ENCODE measurements around the gene ZNRF3. TPM values are rescaled to one million over a fixed set of nuclear protein-coding genes. Genes with fewer than 3 reads are reported as not detected.

ZNRF3 gene
- total and polyA plus RNA-seq, 2 experiments from 2014 or later: 0.56 to 3.9 TPM

- Histone ChIP-seq H3K27ac (no peak overlapping the region), H3K4me3 (no peak overlapping the region)
- in situ Hi-C loops (cut with MboI): no loop called here
Measured at GRCh38 chr22:29014293-29014692, 130.9 kb downstream of the ZNRF3 start.

DNA sequence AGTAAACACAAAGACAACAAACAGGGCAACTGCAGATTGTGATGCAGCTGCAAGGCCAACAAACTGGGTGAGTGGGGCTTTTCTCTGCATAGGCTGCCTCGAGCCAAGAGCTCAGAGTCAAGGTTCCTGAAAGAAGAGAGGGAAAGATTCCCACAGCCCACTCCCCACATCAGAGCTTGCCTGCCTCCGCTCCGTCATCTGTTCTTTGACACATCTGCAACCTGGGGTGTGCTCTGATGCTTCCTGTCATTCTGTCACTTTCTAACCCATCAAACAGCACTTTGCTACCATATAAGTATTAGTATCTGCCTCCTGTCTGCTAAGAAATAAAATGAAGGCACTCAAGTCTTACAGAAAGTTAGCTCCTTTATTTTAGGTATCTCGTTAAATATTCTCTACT lies 131.4 kb downstream of the ZNRF3 start:
- no peak for DNase-seq
- no peaks in the 10 kb centered on the region for H3K9me2 ChIP-seq (ENCODE audit: insufficient read depth)
- no peaks in the 10 kb centered on the region for H3K4me1 ChIP-seq (ENCODE audit: insufficient read depth)
- no peaks in the 10 kb centered on the region for H3K79me2 ChIP-seq (ENCODE audit: insufficient read depth)
- 99 to 100% methylated on average over 4 of the region's 4 CpGs for WGBS, 2 experiments (ENCODE audit: low coverage in 1 of 2, low lambda C conversion rate in 2 of 2, missing lambda C conversion rate in 2 of 2)
- in situ Hi-C loops (cut with MboI): no loop called here
- H3K9ac ChIP-seq: no peak overlapping the region
- H4K20me1 ChIP-seq (ENCODE audit: insufficient read depth): no peaks in the 10 kb centered on the region
- no peaks in the 10 kb centered on the region for H3K36me3 ChIP-seq (ENCODE audit: low read depth)
- no peaks in the 10 kb centered on the region for H3F3A ChIP-seq (ENCODE audit: insufficient read depth)
- H3K4me3 ChIP-seq: no peak overlapping the region
- no peak for TF ChIP-seq EZH2 (IDR thresholded peaks at IDR 0.05; ENCODE audit: insufficient read depth, poor library complexity, severe bottlenecking)
- TF ChIP-seq EZH2phosphoT487 (IDR thresholded peaks at IDR 0.05; ENCODE audit: insufficient read depth, low read depth): no peak
- H3K27me3 ChIP-seq (replicated peaks; ENCODE audit: insufficient read depth): no peaks in the 10 kb centered on the region
- H3K4me2 ChIP-seq (ENCODE audit: unreplicated experiment): no peak overlapping the region
- H3K9me3 ChIP-seq (ENCODE audit: low read depth): no peaks in the 10 kb centered on the region
- H2AFZ ChIP-seq: no peak overlapping the region
- H3K27ac ChIP-seq: no peak overlapping the region

More at GRCh38 chr22:29014293-29014692, 130.9 kb downstream of the ZNRF3 start:
- no peaks in the 10 kb centered on the region for H3F3A ChIP-seq (ENCODE audit: insufficient read depth)
- no peaks in the 10 kb centered on the region for H3K27me3 ChIP-seq (replicated peaks; ENCODE audit: insufficient read depth)
- no peaks in the 10 kb centered on the region for H3K9me3 ChIP-seq (ENCODE audit: low read depth)
- WGBS, 2 experiments (ENCODE audit: low coverage in 1 of 2, low lambda C conversion rate in 2 of 2, missing lambda C conversion rate in 2 of 2): 95 to 100% methylated on average over 4 of the region's 4 CpGs
- H3K36me3 ChIP-seq (ENCODE audit: low read depth): no peaks in the 10 kb centered on the region
- no peak overlapping the region for H2AFZ ChIP-seq
- H3K9me2 ChIP-seq (ENCODE audit: insufficient read depth): no peaks in the 10 kb centered on the region
- DNase-seq: no peak
- no peaks in the 10 kb centered on the region for H3K79me2 ChIP-seq (ENCODE audit: insufficient read depth)
- no peaks in the 10 kb centered on the region for H3K4me1 ChIP-seq (ENCODE audit: insufficient read depth)
- no peaks in the 10 kb centered on the region for H4K20me1 ChIP-seq (ENCODE audit: insufficient read depth)
- TF ChIP-seq EZH2phosphoT487 (IDR thresholded peaks at IDR 0.05; ENCODE audit: insufficient read depth, low read depth): no peak
- no peak for TF ChIP-seq EZH2 (IDR thresholded peaks at IDR 0.05; ENCODE audit: insufficient read depth, poor library complexity, severe bottlenecking)
- H3K4me2 ChIP-seq (ENCODE audit: unreplicated experiment): no peak overlapping the region
- no peak overlapping the region for H3K9ac ChIP-seq

DNA sequence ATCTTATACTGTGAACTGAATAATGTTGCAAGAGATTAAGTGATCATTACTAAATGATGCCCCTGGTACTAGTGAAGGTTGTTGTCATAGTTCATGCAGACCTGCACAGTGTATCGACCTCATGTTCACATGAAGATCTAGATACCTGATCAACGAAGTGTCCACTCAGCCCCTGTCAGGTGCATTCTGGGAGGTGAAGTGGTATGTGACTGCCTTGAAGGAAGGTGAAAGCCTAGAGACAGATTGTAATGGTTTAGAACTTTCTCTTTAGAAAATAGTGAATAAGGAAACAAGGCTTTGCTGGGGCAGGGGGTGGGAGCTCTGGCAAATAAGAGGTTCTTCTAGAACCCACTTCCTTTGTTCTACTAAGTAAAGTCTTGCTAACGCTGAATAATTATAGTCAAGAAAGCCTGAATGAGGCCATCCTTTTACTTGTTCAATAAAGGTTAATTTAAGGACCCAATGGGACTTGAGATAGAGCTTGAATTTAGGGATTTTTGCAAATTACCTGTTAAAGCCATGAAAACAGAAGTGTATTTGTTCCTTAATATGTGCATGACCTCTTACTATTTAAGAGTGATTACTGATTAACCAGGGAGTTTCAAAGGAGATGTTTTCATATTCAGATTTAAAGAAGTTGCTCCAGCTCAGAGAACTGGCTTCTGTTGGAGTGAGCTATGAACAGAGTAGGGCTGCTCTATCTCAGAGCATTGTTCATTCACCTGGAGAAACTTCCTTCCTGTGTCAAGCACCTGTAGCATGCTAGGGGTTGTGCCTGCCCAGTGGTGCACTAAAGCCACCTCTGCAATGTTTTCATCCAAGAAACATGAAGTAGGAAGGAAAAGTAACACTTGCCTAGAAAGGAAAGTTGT lies 132.9 kb downstream of the ZNRF3 start:
- no peaks in the 10 kb centered on the region for H3K27me3 ChIP-seq (replicated peaks; ENCODE audit: insufficient read depth)
- H3K4me3 ChIP-seq: no peak overlapping the region
- no peaks in the 10 kb centered on the region for H3K9me2 ChIP-seq (ENCODE audit: insufficient read depth)
- 96 to 97% methylated on average over 3 of the region's 3 CpGs for WGBS, 2 experiments (ENCODE audit: low coverage in 1 of 2, low lambda C conversion rate in 2 of 2, missing lambda C conversion rate in 2 of 2)
- no peaks in the 10 kb centered on the region for H3F3A ChIP-seq (ENCODE audit: insufficient read depth)
- no peaks in the 10 kb centered on the region for H3K79me2 ChIP-seq (ENCODE audit: insufficient read depth)
- DNase-seq: no peak
- no peak overlapping the region for H3K27ac ChIP-seq
- H2AFZ ChIP-seq: no peak overlapping the region
- TF ChIP-seq EZH2 (IDR thresholded peaks at IDR 0.05; ENCODE audit: insufficient read depth, poor library complexity, severe bottlenecking): no peak
- TF ChIP-seq EZH2phosphoT487 (IDR thresholded peaks at IDR 0.05; ENCODE audit: insufficient read depth, low read depth): no peak
- H3K36me3 ChIP-seq (ENCODE audit: low read depth): no peaks in the 10 kb centered on the region
- H4K20me1 ChIP-seq (ENCODE audit: insufficient read depth): no peaks in the 10 kb centered on the region
- no peaks in the 10 kb centered on the region for H3K4me1 ChIP-seq (ENCODE audit: insufficient read depth)
- no peaks in the 10 kb centered on the region for H3K9me3 ChIP-seq (ENCODE audit: low read depth)
- H3K4me2 ChIP-seq (ENCODE audit: unreplicated experiment): no peak overlapping the region
- in situ Hi-C loops (cut with MboI): no loop called here
- H3K9ac ChIP-seq: no peak overlapping the region

- H3K79me2 ChIP-seq (ENCODE audit: insufficient read depth): no peaks in the 10 kb centered on the region
- DNase-seq: no peak
- H4K20me1 ChIP-seq (ENCODE audit: insufficient read depth): no peaks in the 10 kb centered on the region
- no peak overlapping the region for H3K4me3 ChIP-seq
- no peak for TF ChIP-seq EZH2 (IDR thresholded peaks at IDR 0.05; ENCODE audit: insufficient read depth, poor library complexity, severe bottlenecking)
- no peak for TF ChIP-seq EZH2phosphoT487 (IDR thresholded peaks at IDR 0.05; ENCODE audit: insufficient read depth, low read depth)
- no peaks in the 10 kb centered on the region for H3K36me3 ChIP-seq (ENCODE audit: low read depth)
- no peaks in the 10 kb centered on the region for H3K27me3 ChIP-seq (replicated peaks; ENCODE audit: insufficient read depth)
- in situ Hi-C loops (cut with MboI): no loop called here
- no peaks in the 10 kb centered on the region for H3K9me2 ChIP-seq (ENCODE audit: insufficient read depth)
- H3K4me1 ChIP-seq (ENCODE audit: insufficient read depth): no peaks in the 10 kb centered on the region
- no peak overlapping the region for H2AFZ ChIP-seq
- 94 to 95% methylated on average over 4 of the region's 4 CpGs for WGBS, 2 experiments (ENCODE audit: low coverage in 1 of 2, low lambda C conversion rate in 2 of 2, missing lambda C conversion rate in 2 of 2)
- H3F3A ChIP-seq (ENCODE audit: insufficient read depth): no peaks in the 10 kb centered on the region
- no peak overlapping the region for H3K27ac ChIP-seq
- H3K9ac ChIP-seq: no peak overlapping the region
- H3K9me3 ChIP-seq (ENCODE audit: low read depth): no peaks in the 10 kb centered on the region
- H3K4me2 ChIP-seq (ENCODE audit: unreplicated experiment): no peak overlapping the region
Measured at GRCh38 chr22:29018293-29019189, 135.2 kb downstream of the ZNRF3 start.
